Osteoblast (primary cell): ENCODE data around the gene SHANK1. TPM values are rescaled to one million over a fixed set of nuclear protein-coding genes. Genes with fewer than 3 reads are reported as not detected.

ENCODE experiments used
- DNase-seq: peaks from one replicate; pipeline ENCODE4 v3.0.0; 2011; ENCODE audit warnings: low spot score, mixed read lengths; ENCODE audit not compliant: insufficient read length; ENCODE audit errors: missing footprints
- H2AFZ ChIP-seq: 2 replicates; pipeline ENCODE4 v1.6.0; 2011; ENCODE audit warnings: mild to moderate bottlenecking, low read length
- H3K27ac ChIP-seq: 2 replicates; pipeline ENCODE4 v1.5.1; 2011; ENCODE audit warnings: mild to moderate bottlenecking, low read depth, low read length, moderate library complexity
- H3K27me3 ChIP-seq: 2 replicates; pipeline ENCODE4 v1.6.0; 2012; ENCODE audit warnings: mild to moderate bottlenecking, control low read depth, inconsistent platforms, low read length, moderate library complexity; ENCODE audit not compliant: insufficient read depth
- H3K36me3 ChIP-seq: 2 replicates; pipeline ENCODE4 v1.5.1; 2011; ENCODE audit warnings: mild to moderate bottlenecking, low read length, control low read depth, moderate library complexity; ENCODE audit not compliant: insufficient read depth
- H3K4me1 ChIP-seq: 2 replicates; pipeline ENCODE4 v1.5.1; 2011; ENCODE audit warnings: mild to moderate bottlenecking, low read length, control low read depth, moderate library complexity; ENCODE audit not compliant: insufficient read depth
- H3K4me2 ChIP-seq: 2 replicates; pipeline ENCODE4 v1.6.0; 2011; ENCODE audit warnings: mild to moderate bottlenecking, low read length; ENCODE audit not compliant: insufficient read depth
- H3K4me3 ChIP-seq: fragments of 200-600 bp; sonication (generic); 3 replicates; pipeline ENCODE4 v1.5.1; 2012; ENCODE audit warnings: mild to moderate bottlenecking, low read length, inconsistent platforms; ENCODE audit not compliant: insufficient read depth
- H3K79me2 ChIP-seq: 2 replicates; pipeline ENCODE4 v1.6.0; 2012; ENCODE audit warnings: mild to moderate bottlenecking, low read length, control low read depth, inconsistent platforms; ENCODE audit not compliant: insufficient read depth
- H3K9me3 ChIP-seq: 2 replicates; pipeline ENCODE4 v1.5.1; 2011; ENCODE audit warnings: low read depth, low read length, control low read depth
- H4K20me1 ChIP-seq: 2 replicates; pipeline ENCODE4 v1.6.0; 2012; ENCODE audit warnings: mild to moderate bottlenecking, low read length, control low read depth; ENCODE audit not compliant: insufficient read depth
- CTCF ChIP-seq: IDR thresholded peaks from 2 replicates; pipeline ENCODE4 v1.5.1; 2011; ENCODE audit warnings: mild to moderate bottlenecking, low read depth, low read length, moderate library complexity; ENCODE audit errors: extremely low read depth
- total RNA-seq: library from RNA; depleted of rRNA; stranded (reverse); fragments of >200 nt; gene quantifications from 2 replicates; pipeline ENCODE4 v1.2.3, GENCODE V29; 2012

Gene SHANK1
- total RNA-seq, 1 donor = 1.1 TPM

GRCh38 chr19:50697414-50698124 lies 22.0 kb downstream of the SHANK1 start:
- no peaks in the 10 kb centered on the region for H3K36me3 ChIP-seq
- H3K27ac ChIP-seq = no peak overlapping the region
- no peak for DNase-seq
- TF ChIP-seq CTCF = no peak
- H3K9me3 ChIP-seq = no peaks in the 10 kb centered on the region
- no peaks in the 10 kb centered on the region for H3K79me2 ChIP-seq
- peaks cover 6% of the 10 kb centered on the region for H3K27me3 ChIP-seq
- no peak overlapping the region for H3K4me2 ChIP-seq
- no peaks in the 10 kb centered on the region for H3K4me1 ChIP-seq
- peaks cover 7% of the 10 kb centered on the region for H4K20me1 ChIP-seq
- H2AFZ ChIP-seq = no peak overlapping the region
- no peak overlapping the region for H3K4me3 ChIP-seq

GRCh38 chr19:50696094-50696483 lies 23.5 kb downstream of the SHANK1 start:
- no peak for TF ChIP-seq CTCF
- Histone ChIP-seq H3K27me3 (peaks cover 6% of the 10 kb centered on the region), H3K9me3 (no peaks in the 10 kb centered on the region), H4K20me1 (peaks cover 7% of the 10 kb centered on the region), H3K4me1 (no peaks in the 10 kb centered on the region), H3K36me3 (no peaks in the 10 kb centered on the region), H3K79me2 (no peaks in the 10 kb centered on the region), H3K4me3 (no peak overlapping the region), H2AFZ (no peak overlapping the region), H3K4me2 (no peak overlapping the region), H3K27ac (no peak overlapping the region)
- DNase-seq = no peak

GRCh38 chr19:50695251-50696093 lies 24.1 kb downstream of the SHANK1 start:
- Histone ChIP-seq H3K27ac (no peak overlapping the region), H3K4me2 (no peak overlapping the region), H3K36me3 (no peaks in the 10 kb centered on the region), H2AFZ (no peak overlapping the region), H3K4me1 (no peaks in the 10 kb centered on the region), H4K20me1 (peaks cover 7% of the 10 kb centered on the region), H3K27me3 (peaks cover 6% of the 10 kb centered on the region), H3K4me3 (no peak overlapping the region), H3K9me3 (no peaks in the 10 kb centered on the region), H3K79me2 (no peaks in the 10 kb centered on the region)
- no peak for TF ChIP-seq CTCF
- peak; percentile 96 for DNase-seq

GRCh38 chr19:50694815-50695145 lies 24.8 kb downstream of the SHANK1 start:
- H2AFZ ChIP-seq = no peak overlapping the region
- H3K36me3 ChIP-seq = no peaks in the 10 kb centered on the region
- no peak overlapping the region for H3K4me3 ChIP-seq
- no peak overlapping the region for H3K4me2 ChIP-seq
- no peaks in the 10 kb centered on the region for H3K9me3 ChIP-seq
- no peaks in the 10 kb centered on the region for H3K79me2 ChIP-seq
- no peak for TF ChIP-seq CTCF
- no peaks in the 10 kb centered on the region for H3K4me1 ChIP-seq
- DNase-seq = no peak
- H4K20me1 ChIP-seq = peaks cover 7% of the 10 kb centered on the region
- peaks cover 6% of the 10 kb centered on the region for H3K27me3 ChIP-seq
- no peak overlapping the region for H3K27ac ChIP-seq
